Epithelial cell of esophagus (primary cell): ENCODE results near the gene RNF34.
"Not testable (repeated sequence)": the region's sequence is repeated elsewhere in the genome, so short reads cannot be mapped to it uniquely, and the experiment has no call there.

ENCODE experiments used
- DNase-seq: peaks from one replicate; pipeline ENCODE4 v3.0.0; 2010; ENCODE audit warnings: low read depth
- H3K4me3 ChIP-seq: 2 replicates; pipeline ENCODE4 v1.5.1; 2011; ENCODE audit warnings: mild to moderate bottlenecking, low read length, control low read depth
- CTCF ChIP-seq: IDR thresholded peaks from 2 replicates; pipeline ENCODE4 v1.5.1; 2011; ENCODE audit warnings: low read depth, mild to moderate bottlenecking, low read length, control low read depth, inconsistent platforms; ENCODE audit not compliant: insufficient read depth; ENCODE audit errors: missing control alignments

The RNF34 gene

GRCh38 chr12:121358073-121358472 lies 41.8 kb upstream of the RNF34 start:
- no peak overlapping the region for H3K4me3 ChIP-seq
- DNase-seq: no peak
- no peak for TF ChIP-seq CTCF

GRCh38 chr12:121364683-121365121 lies 35.2 kb upstream of the RNF34 start:
- DNase-seq: peak; percentile 17
- no peak for TF ChIP-seq CTCF
- H3K4me3 ChIP-seq: no peak overlapping the region

GRCh38 chr12:121365416-121366062 lies 34.4 kb upstream of the RNF34 start:
- no peak overlapping the region for H3K4me3 ChIP-seq
- DNase-seq: peak; percentile 8

GRCh38 chr12:121366063-121366459 lies 33.9 kb upstream of the RNF34 start:
- TF ChIP-seq CTCF: no peak
- DNase-seq: no peak
- H3K4me3 ChIP-seq: no peak overlapping the region

More at GRCh38 chr12:121365416-121366062, 34.4 kb upstream of the RNF34 start:
- no peak for TF ChIP-seq CTCF

- H3K4me3 ChIP-seq: no peak overlapping the region
- TF ChIP-seq CTCF: no peak
- DNase-seq: no peak
Measured at GRCh38 chr12:121371404-121371803, 28.5 kb upstream of the RNF34 start.

GRCh38 chr12:121373755-121374154 lies 26.2 kb upstream of the RNF34 start:
- TF ChIP-seq CTCF: no peak
- H3K4me3 ChIP-seq: no peak overlapping the region
- no peak for DNase-seq

GRCh38 chr12:121374336-121374735 lies 25.6 kb upstream of the RNF34 start:
- DNase-seq, H3K4me3 ChIP-seq: not testable (repeated sequence)

GRCh38 chr12:121374945-121375584 lies 24.9 kb upstream of the RNF34 start:
- H3K4me3 ChIP-seq, DNase-seq: not testable (repeated sequence)
